ENCODE measurements around the gene HDAC4. TPM values are rescaled to one million over a fixed set of nuclear protein-coding genes. Genes with fewer than 3 reads are reported as not detected.
A peak's percentile ranks its signal among the peaks of the same experiment; 100 is the strongest.

HDAC4 gene
- polyA plus RNA-seq, 5 donors = 7.9 to 11.8 (median 10.9) TPM

GRCh38 chr2:239035361-239035814 lies 365.4 kb downstream of the HDAC4 start:
- peak in 1 of 2 donors; percentile 5 for DNase-seq

- no peak for DNase-seq
These were observed 366.1 kb downstream of the HDAC4 start for GRCh38 chr2:239034561-239035341.

- no peak for DNase-seq
These were observed 366.8 kb downstream of the HDAC4 start for GRCh38 chr2:239033801-239034560.

- no peak for DNase-seq
These were observed 370.9 kb downstream of the HDAC4 start for GRCh38 chr2:239029958-239030357.

GRCh38 chr2:239028253-239028619 lies 372.6 kb downstream of the HDAC4 start:
- no peak for DNase-seq

- DNase-seq = no peak
These were observed 373.2 kb downstream of the HDAC4 start for GRCh38 chr2:239027391-239028252.

GRCh38 chr2:239026711-239027361 lies 374.0 kb downstream of the HDAC4 start:
- no peak for DNase-seq

- DNase-seq = no peak
These were observed 374.8 kb downstream of the HDAC4 start for GRCh38 chr2:239025951-239026461.

GRCh38 chr2:239025096-239025801 lies 375.6 kb downstream of the HDAC4 start:
- no peak for DNase-seq

GRCh38 chr2:239024226-239024625 lies 376.6 kb downstream of the HDAC4 start:
- DNase-seq = no peak

GRCh38 chr2:239022437-239023260 lies 378.2 kb downstream of the HDAC4 start:
- DNase-seq = no peak

GRCh38 chr2:239021651-239022436 lies 379.0 kb downstream of the HDAC4 start:
- no peak for DNase-seq

GRCh38 chr2:239021224-239021623 lies 379.6 kb downstream of the HDAC4 start:
- DNase-seq = no peak

GRCh38 chr2:239020541-239021041 lies 380.2 kb downstream of the HDAC4 start:
- DNase-seq = no peak

GRCh38 chr2:239019183-239019581 lies 381.6 kb downstream of the HDAC4 start:
- no peak for DNase-seq

- DNase-seq = no peak
These were observed 382.3 kb downstream of the HDAC4 start for GRCh38 chr2:239018271-239019182.

- no peak for DNase-seq
These were observed 383.2 kb downstream of the HDAC4 start for GRCh38 chr2:239017491-239018098.

All from right lung (tissue), 5 donors.